NCI-H2081 (cell line): ENCODE data around the gene CENPO.

Experiments used
- DNase-seq, 2 experiments: peaks; one replicate each; lab custom pipeline; 2025; lab: John Stamatoyannopoulos, UW

CENPO gene

DNA sequence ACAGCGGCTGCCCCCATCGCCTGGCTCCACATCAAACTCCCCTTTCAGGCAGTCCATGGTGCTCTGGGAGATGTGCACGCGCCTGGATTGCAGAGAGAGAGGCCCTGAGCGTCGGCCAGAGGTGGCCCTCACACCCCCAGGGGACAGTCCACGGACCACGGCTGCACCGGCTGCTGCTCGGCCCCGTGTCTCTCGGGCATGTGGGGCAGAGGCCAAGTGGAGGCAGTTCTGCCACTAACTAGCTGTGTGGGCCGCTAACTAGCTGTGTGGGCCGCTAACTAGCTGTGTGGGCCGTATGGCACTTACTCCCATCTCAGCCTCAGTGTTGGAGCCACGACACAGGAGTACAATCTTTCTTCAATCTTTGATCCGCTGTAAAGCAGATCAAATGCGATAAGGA is 45.3 kb downstream of the CENPO start:
- DNase-seq: no peak

DNA sequence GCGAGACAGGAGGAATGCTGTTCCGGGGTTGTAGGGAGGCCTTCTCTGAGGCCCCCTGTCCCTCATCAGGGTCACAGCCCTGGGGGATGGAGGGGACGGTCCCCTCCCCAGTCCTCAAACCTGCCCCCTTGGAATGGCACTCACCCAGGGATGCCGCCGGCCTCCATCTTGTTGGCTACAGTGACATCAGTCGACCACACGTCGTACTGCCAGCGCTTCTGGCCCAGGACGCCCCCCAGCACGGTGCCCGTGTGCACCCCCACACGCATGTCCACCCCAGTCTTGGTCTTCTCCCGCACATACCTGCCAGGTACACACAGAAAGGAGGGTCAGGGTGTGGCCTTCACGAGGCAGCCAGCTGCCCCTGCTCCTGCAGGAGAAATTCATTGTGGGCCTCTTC is 46.5 kb downstream of the CENPO start:
- no peak for DNase-seq

DNA sequence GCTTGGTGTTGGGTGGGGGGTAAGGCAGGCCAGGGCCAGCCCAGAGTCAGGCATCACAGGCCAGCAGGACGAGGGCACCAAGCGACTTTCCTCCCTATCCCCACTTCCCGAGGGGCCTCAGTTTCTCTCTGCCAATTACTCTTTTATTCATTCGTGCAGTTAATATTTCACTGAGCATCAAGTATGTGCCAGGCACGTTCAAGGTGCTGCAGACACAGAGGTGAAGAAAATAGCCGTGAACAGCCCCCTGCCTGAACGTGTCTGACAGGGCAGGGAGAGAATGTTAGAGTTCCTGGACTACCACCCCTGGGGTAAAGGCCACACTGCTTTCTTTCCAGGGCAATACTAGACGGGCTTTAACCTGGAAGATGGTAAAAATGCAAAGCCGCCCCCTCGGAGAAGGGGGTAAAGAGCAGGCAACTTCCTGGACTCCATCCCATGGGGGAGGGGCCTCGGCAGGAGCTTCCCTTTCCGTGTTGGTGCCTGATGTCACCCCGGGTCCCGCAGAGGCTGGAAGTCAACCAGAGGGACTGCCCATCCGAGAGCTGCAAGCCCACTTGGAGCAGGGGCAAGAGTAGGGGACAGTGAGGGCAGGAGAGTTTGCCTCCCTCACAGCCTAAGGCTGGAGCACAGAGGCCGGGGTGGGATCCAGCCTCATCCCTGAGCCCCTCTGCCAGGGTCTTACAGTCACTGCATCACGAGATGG is 47.1 kb downstream of the CENPO start:
- no peak for DNase-seq

DNA sequence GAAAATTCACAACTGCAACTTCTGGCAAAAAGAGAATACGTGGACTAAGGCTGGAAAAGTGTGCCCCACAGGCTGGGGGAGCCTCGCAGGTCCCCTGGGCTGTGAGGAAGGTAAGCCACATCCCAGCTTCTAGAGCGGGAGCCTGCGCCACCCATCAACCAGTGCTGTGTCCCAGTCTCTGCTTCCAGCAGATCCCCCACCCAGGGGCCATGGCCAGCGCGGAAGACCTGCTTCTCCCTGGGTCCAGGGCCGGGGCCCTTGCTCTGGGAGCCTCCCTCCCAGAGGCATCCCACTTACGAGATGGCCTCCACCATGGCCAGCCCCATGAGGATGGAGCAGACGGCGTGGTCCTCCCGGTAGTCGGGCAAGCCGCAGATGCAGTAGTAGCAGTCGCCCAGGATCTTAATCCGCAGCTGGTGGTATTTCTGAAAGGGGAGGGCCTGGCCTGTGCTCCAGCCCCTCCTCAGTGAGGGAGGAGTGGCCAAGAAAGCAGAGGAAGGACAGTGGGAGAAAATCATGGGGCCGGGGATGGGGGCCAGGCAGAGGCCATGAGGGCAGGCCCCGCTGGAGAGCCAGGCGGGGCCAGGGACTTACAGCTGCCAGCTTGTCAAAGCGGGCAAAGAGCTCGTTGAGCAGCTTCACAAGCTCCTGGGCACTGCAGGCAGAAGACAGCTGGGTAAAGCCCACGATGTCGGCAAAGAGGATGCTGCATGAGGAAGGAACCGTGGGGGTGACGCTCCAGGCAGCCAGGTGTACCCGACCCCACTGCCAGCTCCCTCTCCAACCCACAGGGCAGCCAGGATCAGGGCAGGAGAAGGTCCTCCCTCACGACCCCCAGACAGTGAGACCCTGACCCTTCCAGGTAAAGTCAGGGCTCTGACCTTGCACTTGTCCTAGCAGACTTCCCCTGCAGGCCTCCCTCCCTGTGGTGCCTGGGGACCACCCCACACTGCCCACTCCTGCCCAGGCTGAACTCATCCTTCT is 48.0 kb downstream of the CENPO start:
- no peak for DNase-seq

DNA sequence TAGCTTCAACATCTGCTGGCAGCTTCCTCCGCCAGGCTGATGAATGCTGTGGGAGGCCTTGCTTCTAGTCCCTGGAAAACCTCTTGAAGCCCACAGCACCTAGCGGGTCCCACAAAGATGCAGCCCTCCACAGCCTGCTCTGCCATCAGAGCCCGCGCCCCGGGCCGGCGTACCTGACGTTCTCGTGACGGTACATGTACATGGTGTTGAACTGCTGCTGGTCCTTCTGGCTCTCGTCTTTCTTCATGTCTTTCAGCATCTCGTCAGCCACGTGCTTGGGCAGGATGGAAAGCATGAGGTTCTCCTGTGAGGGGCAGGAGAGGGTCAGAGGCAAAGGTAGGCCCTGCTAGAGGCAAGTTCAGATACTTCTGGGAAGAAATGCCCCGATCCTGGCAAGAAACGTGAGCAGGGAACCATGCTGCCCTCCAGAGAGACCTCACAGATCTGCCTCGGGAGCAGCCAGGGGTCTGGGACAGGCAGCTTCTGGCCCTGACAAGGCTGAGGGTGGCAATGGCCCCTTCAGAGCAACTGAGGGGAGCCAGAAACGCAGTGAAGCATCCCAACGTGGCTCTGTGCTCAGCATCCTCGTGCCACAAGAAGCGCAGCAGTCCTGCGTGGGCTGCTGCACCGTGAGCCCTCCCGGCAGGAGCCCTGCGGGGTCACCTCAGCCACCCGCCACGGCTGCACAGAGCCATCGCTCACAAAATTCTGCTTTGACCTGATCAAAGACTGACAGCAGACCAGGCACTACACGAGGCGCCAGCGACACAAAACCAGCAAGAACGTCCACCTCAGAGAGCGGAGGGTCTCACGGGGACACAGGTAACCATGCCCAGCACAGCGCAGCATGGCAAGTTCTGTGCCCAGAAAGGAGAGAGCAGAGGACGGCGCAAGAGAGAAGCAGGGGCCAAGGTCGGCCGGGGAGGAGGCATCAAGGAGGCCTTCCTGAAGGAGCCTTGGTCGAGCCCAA is 49.1 kb downstream of the CENPO start:
- DNase-seq: no peak

DNA sequence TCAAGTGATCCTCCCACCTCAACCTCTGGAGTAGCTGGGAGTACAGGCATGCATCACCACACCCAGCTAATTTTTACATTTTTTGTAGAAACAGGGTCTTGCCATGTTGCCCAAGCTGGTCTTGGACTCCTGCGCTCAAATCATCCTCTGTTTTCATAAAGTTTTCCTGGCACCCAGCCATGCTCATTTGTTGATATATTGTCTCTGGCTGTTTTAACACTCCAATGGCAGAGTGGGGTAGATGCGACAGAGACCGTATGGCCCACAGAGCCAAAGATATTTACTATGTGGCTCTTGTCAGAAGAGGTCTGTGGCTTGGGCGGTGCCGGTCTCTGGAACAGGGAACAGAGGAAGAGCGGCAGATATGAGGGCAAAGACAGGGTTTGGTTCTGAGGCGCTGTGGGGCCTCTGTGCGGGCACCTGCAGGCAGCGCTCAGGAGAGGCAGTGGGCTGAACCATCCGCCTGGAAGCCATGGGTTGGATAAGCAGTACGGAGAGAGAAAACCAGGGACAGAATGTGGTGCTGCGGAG is 50.2 kb downstream of the CENPO start:
- no peak for DNase-seq

DNA sequence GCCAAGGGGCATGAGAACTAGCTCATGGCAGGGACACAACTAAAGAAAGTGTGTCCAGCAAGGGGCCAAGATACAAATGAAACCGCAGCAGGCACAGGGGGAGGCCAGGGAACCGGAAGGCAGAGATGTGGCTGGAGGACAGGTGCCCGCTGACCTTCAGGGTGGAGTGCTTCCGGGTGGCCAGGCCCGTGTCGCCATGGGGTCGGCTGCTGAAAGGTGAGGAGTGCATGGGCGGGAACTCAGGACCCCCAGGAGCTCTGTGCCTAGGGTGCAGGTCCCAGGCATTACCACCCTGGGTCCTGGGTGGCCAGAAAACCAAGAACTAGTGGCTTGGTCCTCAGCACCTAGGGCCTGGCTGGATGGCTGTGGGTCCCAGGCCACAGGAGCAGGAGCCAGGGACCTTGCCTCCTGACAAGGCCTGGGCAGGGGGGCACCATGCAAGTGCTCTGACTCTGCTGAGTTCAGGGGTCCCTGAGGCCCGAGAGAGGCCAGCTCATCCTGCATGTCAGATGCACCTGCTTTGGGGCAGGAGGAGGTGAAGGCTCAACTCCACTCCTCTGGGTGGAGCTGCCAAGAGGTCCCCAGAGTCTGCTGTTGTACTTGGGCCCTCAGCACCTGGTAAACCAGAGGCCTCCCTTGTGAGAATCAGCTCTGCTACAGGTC is 50.9 kb downstream of the CENPO start:
- DNase-seq: no peak

DNA sequence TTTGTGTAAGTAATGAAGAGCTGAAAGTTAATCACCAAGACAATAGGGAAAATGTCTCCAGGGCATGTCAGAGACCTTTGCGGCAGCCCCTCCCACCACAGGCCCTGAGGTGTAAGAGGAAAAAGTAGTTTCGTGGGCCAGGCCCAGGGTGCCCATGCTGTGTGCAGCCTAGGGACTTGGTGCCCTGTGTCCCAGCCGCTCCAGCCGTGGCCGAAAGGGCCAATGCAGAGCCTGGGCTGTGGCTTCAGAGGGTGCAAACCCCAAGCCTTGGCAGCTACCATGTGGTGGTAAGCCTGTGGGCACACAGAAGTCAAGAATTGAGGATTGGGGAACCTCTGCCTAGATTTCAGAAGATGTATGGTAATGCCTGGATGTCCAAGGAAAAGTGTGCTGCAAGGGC is 52.5 kb downstream of the CENPO start:
- DNase-seq: no peak

DNA sequence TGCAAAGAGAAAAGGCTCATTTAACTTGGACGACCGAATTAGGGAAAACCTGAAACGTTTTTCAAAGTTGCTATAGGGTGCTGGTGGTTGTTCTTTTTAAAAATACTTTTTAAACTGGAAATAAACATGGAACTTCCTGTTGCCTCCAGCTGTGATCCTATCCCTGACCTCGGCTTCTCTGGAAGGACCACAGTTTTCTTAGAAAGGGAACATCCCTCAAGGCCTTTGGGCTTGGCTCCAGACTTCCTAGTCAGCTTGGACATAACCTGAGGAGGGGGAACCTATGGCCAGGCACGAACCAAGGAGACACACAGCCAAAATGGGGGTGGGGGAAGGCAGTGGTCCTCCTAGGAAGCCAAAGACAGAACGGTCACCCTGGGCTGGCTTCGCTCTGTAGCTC is 57.7 kb downstream of the CENPO start:
- DNase-seq: no peak

DNA sequence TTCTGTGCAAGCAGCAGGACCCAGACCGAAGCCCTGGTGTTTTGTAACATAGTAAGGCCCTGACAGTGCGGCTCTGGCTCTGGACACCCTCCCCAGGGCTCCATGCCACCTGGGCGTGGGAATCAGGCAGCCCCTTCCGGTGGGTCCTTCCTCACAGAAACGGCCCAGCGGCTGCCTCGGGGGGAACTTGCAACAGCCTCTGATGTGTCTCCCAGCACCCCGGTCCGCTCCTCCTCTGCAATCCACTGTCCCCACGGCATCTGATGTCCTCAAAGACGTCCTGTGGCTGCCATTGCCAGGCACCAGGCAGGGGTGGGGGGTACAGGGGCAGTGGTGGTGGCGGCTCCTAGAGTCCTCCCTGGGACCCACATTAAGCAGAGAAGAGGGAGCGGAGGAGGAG is 58.8 kb downstream of the CENPO start:
- DNase-seq: no peak

DNA sequence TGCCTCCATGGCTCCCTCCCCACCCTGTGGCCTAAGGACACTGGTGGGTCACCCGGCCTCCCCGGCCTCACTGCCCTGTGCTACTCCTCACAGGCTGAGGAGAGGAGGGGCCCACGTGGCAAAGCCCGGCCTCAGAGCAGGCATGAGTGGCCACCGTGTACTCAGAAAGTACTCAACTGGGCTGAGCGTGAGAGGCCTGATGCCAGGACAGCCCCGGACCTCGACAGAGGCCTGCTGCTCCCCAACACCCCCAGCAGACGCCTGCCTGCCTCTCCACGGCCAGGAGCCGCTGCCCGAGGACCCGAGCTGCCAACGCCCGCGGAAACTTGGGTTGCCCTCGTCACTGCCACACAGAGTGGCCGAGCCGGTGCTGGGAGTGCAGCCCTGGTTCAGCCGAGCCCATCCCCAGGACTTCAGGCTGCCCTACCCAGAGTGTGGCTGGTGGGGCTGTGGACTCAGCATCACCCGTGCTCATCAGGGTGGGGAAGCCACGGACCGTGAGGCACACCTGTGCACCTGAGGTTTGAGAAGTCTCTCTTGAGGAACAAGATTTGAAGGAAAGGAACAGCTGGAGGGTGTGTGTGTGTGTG is 59.3 kb downstream of the CENPO start:
- DNase-seq: no peak

DNA sequence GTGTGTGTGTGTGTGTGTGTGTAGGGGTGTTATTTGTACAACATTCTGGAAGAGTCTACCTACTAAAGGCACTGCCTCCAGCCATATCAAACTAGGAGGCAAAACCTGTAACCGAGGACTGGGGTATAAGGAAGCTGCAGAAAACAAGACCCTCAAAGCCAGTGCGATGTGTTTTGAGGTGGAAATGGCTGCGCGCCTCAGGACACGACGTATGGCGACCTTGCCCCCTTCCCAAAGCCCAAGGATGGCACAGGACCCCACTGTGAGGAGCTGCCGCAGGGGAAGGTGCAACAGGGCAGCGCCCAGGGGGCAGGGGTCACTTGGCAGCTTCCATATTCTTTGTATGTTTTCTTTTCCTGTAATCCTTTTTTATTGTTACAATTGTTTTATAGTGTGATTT is 59.8 kb downstream of the CENPO start:
- no peak for DNase-seq

DNA sequence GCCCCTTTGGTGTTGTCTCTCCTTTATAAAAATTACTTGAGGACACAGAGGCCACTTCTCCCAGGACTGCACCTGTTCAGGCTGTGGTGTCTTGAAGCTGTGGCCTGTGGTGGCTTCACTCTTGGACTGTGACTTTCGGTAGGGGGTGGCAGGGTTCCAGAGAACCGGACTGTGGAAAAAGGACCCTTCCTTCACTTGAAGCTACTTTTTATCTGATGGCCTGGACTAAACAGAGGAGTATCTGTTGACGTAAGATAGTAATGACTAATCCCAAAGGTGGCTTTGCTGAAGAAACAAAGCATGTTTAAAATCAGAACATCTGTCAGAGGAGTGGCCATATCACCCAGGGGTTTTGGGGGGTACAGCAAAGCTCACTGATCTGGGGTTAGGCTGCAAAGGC is 60.8 kb downstream of the CENPO start:
- DNase-seq: no peak

DNA sequence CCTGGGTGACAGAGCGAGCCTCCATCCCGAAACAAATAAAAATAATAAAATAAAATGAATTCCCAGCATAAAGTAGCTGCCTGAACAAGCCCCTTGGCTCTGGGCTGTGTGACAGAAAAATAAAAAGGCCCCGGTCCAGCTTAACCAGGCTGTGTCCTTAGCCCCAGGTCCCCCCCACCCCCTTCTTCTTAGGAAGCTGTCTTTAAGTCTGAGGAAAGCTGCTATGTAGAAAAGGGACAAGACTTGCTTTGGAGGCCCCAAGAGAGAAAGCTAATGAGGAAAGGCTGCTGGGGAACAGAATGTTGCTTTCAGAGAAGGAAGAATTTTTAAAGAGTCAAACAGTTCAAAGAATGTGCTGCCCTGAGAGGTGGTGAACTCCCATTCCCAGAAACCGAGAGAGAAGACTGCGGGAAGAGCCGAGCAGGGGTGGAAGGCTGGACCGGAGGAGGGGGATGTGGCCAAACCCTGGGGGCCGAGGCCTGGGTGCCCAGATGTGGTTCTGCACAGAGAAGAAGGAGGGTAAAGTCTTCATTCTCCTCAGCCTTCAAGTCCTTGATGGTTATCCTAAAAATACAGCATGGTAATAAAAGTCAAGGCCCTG is 61.9 kb downstream of the CENPO start:
- no peak for DNase-seq

DNA sequence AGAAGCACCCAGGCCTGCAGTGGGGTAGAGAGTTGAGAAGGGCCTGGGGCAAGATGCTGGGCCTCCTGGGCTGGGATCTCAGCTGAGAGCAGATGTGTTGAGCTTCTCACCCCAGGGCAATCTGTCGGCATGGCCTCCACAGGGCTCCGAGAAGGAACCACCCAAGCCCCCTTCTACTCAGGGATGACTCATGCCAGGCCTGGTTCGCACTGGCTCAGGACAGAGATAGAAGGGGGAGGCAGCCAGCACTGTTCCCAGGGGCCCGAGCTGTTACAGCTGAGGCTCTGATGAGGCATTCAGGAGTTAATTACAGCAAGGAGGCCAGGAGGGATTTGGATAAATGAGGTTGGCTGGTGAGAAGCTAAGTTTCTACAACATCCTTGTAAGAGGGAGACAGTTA is 62.5 kb downstream of the CENPO start:
- DNase-seq: no peak

DNA sequence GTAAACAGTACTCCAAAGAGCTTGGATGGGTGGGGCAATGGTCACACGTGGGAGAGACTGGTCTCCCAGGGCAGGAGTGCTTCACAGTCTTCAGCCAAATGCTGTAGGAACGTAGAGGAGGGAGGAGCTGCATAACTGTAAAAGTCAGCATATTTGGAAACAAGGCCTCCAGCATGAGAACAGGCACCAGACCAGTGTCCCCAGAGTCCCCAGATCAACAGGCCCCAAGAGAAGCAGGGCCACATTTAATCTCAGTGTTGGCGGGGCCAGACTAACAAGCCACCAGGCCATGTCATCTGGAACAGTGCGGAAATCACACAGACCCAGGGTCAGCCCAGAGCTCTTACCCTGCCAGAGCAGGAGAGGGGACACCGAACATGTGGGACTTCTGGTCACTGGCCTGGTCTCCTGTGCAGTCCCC is 63.6 kb downstream of the CENPO start:
- DNase-seq: no peak

DNA sequence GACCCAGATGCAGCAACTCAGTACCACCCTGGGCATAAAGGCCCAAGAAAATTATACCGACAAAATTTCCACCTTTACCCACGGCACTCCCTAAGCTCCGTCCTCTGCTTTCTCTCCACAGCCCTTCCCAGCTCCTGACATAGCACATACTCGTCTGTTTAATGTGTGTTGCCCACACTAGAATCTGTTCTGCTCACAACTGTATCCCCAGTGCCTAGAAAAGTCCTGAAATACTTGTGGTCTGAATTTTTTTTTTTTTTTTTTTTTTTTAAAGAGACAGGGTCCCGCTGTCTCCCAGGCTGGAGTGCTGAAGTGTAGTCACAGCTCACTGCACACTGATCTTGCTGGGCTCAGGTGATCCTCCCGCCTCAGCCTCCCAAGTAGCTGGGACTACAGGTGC is 64.5 kb downstream of the CENPO start:
- no peak for DNase-seq

DNA sequence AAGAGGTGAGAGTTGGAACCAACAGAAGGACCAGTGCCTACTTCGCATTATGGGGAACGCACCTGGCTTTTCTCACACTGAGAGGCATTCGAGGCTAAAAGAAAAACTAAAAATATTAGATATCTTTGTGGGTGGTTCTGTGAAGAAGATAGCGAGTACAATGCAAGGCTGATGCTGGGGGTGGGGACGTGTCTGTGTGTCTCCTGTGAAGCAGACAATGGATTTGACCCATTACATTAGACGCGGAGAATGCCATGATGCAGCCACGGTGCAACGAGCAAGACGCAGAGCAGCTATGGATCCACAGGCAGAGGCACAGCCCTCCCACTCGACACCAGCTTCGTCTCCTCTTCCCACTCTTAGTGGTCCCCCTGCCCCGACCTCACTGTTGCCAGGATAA is 65.8 kb downstream of the CENPO start:
- no peak for DNase-seq

DNA sequence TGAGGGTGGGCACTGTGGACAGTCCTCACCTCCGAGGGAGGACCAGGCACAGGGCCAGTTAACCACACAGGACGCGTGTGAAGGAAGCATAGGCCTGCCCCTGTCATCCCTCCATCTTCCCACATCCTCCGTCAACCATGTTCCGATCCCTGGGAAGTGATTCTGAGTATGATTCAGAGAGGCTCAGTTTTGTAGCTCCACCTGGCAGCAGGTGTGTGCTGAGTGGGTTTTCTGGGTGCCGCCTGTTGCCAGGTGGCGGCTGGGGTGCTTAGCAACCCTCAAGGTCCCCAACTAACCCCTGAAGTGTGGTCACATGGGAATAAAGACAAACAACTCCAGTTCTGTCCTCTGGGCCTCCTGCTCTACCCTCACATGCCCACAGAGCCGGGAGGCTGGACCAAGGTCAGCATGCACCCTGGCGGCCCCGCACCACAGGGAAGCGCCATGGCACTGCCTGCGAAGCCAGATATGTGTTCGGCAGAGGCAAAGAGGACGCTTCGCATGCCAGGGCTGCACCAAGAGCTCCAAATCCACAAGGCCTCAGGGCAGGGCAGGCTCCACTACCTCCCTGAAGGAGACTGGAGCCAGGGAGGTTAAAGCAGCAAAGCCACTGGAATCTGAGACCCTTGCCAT is 66.9 kb downstream of the CENPO start:
- no peak for DNase-seq

DNA sequence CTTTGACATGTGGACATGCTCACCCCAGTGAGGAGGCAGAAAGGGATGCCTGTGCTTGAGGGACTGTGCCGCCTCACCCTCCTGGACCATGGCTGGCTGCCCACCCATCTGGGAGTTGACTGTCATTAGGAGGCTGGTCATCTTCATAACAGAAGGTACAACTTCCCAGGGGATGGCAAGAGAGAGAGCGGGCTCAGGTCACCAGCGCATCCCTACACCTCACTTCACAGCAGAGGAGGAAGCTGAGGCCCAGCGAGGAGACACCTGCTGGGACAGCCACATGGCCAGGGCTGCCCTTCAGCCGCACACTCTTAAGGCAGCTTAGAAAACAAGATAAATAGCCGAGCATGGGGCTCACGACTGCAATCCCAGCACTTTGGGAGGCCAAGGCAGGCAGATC is 67.4 kb downstream of the CENPO start:
- DNase-seq: no peak
